IPS-15b (cell line): ENCODE results near the gene CCDC15.

Source experiments
- H3K27me3 ChIP-seq: one replicate; pipeline ENCODE4 v1.6.1; 2013; ENCODE audit warnings: low read length; ENCODE audit not compliant: control insufficient read depth, insufficient read depth
- H3K36me3 ChIP-seq: one replicate; pipeline ENCODE4 v1.6.1; 2013; ENCODE audit warnings: low read length; ENCODE audit not compliant: control insufficient read depth, insufficient read depth
- H3K4me1 ChIP-seq: one replicate; pipeline ENCODE4 v1.6.1; 2013; ENCODE audit warnings: mild to moderate bottlenecking, low read length; ENCODE audit not compliant: control insufficient read depth, insufficient read depth
- H3K4me3 ChIP-seq: one replicate; pipeline ENCODE4 v1.5.1; 2013; ENCODE audit warnings: low read depth, low read length
- H3K9ac ChIP-seq: one replicate; pipeline ENCODE4 v1.6.1; 2013; ENCODE audit warnings: low read depth, mild to moderate bottlenecking, low read length
- H3K9me3 ChIP-seq: one replicate; pipeline ENCODE4 v1.6.1; 2013; ENCODE audit warnings: mild to moderate bottlenecking, low read length; ENCODE audit not compliant: control insufficient read depth, insufficient read depth

CCDC15 gene

GRCh38 chr11:125062218-125062930, 108.4 kb downstream of the CCDC15 start:
- no peak overlapping the region for H3K9ac ChIP-seq
- no peaks in the 10 kb centered on the region for H3K4me1 ChIP-seq
- no peaks in the 10 kb centered on the region for H3K9me3 ChIP-seq
- H3K27me3 ChIP-seq = peaks cover 46% of the 10 kb centered on the region
- peak overlapping the region; percentile 70 for H3K4me3 ChIP-seq
- no peaks in the 10 kb centered on the region for H3K36me3 ChIP-seq

- H3K4me3 ChIP-seq = peak within 1 kb of the TSS; percentile 70
- H3K9ac ChIP-seq = no peak within 1 kb of the TSS
- H3K27me3 ChIP-seq = peaks cover 46% of the 10 kb centered on the region
Measured at GRCh38 chr11:125062931-125063428, 109.0 kb downstream of the CCDC15 start, which contains the start of gene SLC37A2. SLC37A2 (plus strand) TSS chr11:125063305; CDS start chr11:125063368, 63 bp downstream.

DNA sequence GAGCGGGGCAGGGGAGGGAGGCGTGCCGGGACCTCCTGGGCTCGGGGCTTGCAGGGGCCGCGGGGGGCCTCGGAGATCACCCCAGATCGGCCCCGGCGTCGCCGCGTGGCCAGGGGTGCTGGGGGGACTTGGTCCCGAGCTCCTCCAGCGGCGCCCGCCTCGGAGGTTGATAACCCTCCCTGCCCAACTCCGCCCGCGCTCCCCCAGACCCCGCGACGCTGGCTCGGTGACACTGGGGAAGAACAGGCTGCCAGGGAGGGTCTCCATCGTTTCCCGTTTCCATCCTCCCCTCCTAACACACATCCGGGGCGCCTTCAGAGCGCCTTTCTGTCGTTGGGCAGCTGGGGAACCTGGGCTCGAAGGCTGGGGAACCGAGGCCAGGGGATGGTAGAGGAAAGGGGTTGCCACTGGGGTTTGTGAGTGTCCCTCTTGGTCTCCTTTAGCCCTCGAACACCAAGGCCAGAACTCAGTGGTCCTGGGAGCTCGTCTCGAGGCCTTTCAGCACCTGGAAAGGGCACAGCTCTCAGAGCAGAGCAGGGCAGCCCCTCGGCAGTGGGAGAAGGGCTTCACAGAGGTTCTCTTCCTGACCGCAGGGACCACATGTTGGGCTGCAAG, 109.5 kb downstream of the CCDC15 start:
- peak overlapping the region; percentile 70 for H3K4me3 ChIP-seq
- H3K4me1 ChIP-seq = no peaks in the 10 kb centered on the region
- peaks cover 46% of the 10 kb centered on the region for H3K27me3 ChIP-seq
- H3K9ac ChIP-seq = no peak overlapping the region
- no peaks in the 10 kb centered on the region for H3K36me3 ChIP-seq
- H3K9me3 ChIP-seq = no peaks in the 10 kb centered on the region

More at GRCh38 chr11:125062931-125063428, 109.0 kb downstream of the CCDC15 start, which contains the start of gene SLC37A2:
- Histone ChIP-seq H3K9me3 (no peaks in the 10 kb centered on the region), H3K36me3 (no peaks in the 10 kb centered on the region), H3K4me1 (no peaks in the 10 kb centered on the region)

DNA sequence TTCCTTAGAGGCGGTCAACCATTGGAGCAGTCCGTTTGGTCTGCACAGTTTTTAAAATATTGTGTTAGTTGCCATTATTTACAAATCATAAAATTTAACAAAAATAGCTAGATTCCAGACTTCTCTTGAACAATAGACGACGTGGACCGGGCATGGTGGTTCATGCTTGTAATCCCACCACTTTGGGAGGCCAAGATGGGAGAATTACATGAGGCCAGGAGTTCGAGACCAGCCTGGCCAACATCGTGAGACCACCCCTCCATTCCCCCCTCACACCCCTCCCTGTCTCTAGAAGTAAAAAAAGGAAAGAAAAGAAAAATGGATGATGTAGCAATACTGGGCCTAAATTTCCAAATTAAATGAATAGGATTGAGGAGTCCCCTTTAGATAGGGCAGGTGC, 110.1 kb downstream of the CCDC15 start:
- Histone ChIP-seq H3K27me3 (peaks cover 46% of the 10 kb centered on the region), H3K36me3 (no peaks in the 10 kb centered on the region), H3K9me3 (no peaks in the 10 kb centered on the region), H3K4me3 (peak overlapping the region; percentile 70), H3K4me1 (no peaks in the 10 kb centered on the region), H3K9ac (no peak overlapping the region)

DNA sequence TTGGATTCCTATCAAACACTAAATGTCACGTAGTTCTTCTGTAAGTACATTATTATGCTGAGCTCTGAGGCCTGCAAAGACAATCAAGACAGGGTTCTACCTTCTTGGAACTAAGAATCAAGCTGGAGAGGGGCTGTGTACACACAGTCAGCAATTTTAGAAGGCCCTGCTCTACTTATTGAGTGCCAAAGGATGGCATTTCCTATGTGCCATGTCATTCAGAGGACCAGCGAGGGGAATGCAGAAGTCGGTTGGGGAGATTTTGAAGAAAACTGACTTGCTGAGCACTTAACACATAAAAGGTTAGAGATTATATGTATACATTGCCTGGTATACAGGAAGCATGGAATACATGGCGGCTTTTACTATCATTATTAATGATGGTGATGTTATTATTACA, 114.4 kb downstream of the CCDC15 start:
- H3K4me1 ChIP-seq = no peaks in the 10 kb centered on the region
- H3K9ac ChIP-seq = no peak overlapping the region
- peaks cover 21% of the 10 kb centered on the region for H3K27me3 ChIP-seq
- H3K36me3 ChIP-seq = no peaks in the 10 kb centered on the region
- H3K9me3 ChIP-seq = no peaks in the 10 kb centered on the region
- no peak overlapping the region for H3K4me3 ChIP-seq

DNA sequence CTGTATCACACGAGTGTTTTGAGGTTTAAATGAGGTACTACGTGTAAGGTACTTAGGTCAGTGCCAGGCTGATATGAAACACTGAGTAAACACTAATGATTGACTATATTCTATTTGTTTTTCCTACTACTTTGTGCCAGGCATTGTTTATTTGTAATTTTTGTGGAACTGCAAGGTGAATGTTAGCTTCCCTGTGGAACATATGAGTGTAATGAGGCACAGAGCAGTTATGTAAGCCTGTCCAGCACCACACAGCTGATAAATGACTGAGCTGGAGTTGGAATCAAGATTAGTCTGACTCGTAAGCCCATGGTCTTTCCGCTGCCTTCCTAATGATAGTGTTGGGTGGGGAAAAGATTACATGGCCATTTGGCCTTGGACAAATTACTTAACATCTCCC, 115.0 kb downstream of the CCDC15 start:
- H3K4me1 ChIP-seq = no peaks in the 10 kb centered on the region

GRCh38 chr11:125069796-125070195, 115.8 kb downstream of the CCDC15 start:
- Histone ChIP-seq H3K4me1 (no peaks in the 10 kb centered on the region), H3K4me3 (no peak overlapping the region), H3K36me3 (no peaks in the 10 kb centered on the region), H3K9ac (no peak overlapping the region), H3K9me3 (no peaks in the 10 kb centered on the region), H3K27me3 (peaks cover 13% of the 10 kb centered on the region)

More for the DNA sequence above, 115.0 kb downstream of the CCDC15 start:
- Histone ChIP-seq H3K9me3 (no peaks in the 10 kb centered on the region), H3K27me3 (peaks cover 20% of the 10 kb centered on the region), H3K9ac (no peak overlapping the region), H3K36me3 (no peaks in the 10 kb centered on the region), H3K4me3 (no peak overlapping the region)

GRCh38 chr11:125070699-125071254, 116.8 kb downstream of the CCDC15 start:
- peaks cover 6% of the 10 kb centered on the region for H3K27me3 ChIP-seq
- no peaks in the 10 kb centered on the region for H3K4me1 ChIP-seq
- H3K9ac ChIP-seq = no peak overlapping the region
- H3K9me3 ChIP-seq = no peaks in the 10 kb centered on the region
- no peak overlapping the region for H3K4me3 ChIP-seq
- no peaks in the 10 kb centered on the region for H3K36me3 ChIP-seq

- Histone ChIP-seq H3K4me1 (no peaks in the 10 kb centered on the region), H3K9me3 (no peaks in the 10 kb centered on the region), H3K36me3 (no peaks in the 10 kb centered on the region), H3K4me3 (no peak overlapping the region), H3K27me3 (peaks cover 2% of the 10 kb centered on the region), H3K9ac (no peak overlapping the region)
Measured at GRCh38 chr11:125071435-125071834, 117.4 kb downstream of the CCDC15 start.

GRCh38 chr11:125071846-125072217, 117.8 kb downstream of the CCDC15 start:
- no peaks in the 10 kb centered on the region for H3K9me3 ChIP-seq
- H3K4me3 ChIP-seq = no peak overlapping the region
- no peaks in the 10 kb centered on the region for H3K4me1 ChIP-seq
- H3K9ac ChIP-seq = no peak overlapping the region
- no peaks in the 10 kb centered on the region for H3K36me3 ChIP-seq
- peaks cover 2% of the 10 kb centered on the region for H3K27me3 ChIP-seq

DNA sequence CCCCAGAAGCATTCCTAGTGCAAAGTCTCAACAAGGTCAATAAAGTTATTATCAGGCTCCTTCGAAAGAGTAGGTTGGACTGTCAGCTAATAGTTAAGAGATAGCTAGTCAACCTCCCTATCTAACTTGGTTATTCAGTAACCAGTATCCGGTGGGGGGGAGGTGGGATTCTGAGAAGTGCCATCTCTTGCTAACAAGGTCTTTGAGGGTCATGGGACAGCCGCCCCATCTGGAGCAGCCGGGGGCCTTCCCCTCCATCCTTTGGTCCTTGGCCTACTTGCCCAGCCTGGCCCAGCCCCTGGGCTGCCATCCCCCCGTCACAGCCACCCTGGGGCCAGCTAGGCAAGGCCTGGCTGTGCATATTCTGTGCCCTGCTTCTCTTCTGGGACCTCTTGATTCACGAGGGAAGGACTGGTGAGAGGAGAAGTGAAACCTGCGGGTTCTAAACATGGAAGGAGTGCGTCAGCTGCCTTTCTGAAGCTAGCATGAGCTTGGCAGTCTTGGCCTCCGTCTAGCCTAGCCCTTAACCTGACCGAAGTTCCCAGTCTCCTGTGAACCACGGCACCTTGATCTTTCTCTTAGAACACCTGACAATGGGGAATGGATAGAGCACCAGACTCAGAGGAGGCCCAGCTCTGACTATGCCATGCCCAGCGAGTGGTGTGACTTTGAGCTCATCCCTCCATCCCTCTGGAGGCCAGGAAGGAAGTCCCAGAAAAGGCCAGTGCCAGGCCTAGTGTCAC, 118.4 kb downstream of the CCDC15 start:
- Histone ChIP-seq H3K4me3 (no peak overlapping the region), H3K9ac (no peak overlapping the region), H3K4me1 (no peaks in the 10 kb centered on the region), H3K36me3 (no peaks in the 10 kb centered on the region), H3K9me3 (no peaks in the 10 kb centered on the region), H3K27me3 (peaks cover 2% of the 10 kb centered on the region)
